ENCODE measurements around the gene LKAAEAR1. TPM values are rescaled to one million over a fixed set of nuclear protein-coding genes. Genes with fewer than 3 reads are reported as not detected.

Gene LKAAEAR1
- total and polyA plus RNA-seq, 2 of the 4 experiments (the other 2 are of a cell fraction) = 0.21 TPM; not detected in 1

DNA sequence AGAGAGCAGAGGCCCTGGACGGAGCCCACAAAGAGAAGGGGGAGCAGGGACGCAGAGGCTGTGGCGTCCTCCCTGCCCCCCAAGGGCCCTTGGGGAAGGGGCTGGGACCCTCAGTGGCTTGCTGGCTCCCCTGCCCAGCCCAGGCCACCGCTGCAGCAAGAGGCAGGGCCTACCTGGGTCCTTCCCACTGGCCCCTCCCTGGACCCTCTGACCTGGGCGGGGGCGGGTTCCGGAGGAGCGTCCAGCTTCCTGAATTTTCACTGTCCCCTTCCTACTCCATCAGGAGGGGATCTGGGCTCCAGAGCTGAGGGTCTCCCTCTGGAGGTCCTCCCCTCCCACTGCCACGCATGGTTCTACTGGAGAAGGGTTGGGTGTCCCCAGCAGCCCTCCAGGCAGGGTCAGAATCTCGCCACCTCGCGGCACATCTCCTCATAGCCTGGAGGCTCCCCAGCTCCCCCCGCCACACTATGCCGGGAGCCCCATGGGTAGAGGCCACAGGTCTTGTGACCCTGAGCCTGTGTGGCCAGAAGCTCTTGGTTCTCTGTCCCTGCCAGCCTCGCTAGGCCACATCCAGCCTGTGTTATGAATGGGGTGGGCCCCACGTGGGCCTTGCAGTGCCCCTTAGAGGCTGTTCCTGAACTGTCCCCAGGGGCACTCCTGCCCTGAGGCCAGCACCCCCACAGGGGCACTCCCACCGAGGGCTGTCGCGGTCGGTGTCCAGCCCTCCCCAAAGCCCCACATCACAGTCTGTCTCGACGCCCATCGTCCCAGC lies 33.8 kb downstream of the LKAAEAR1 start:
- H3K23ac ChIP-seq (ENCODE audit: low read depth, low read length) = no peak overlapping the region
- no peak overlapping the region for H2AK5ac ChIP-seq (ENCODE audit: low read depth, low read length)
- no peak overlapping the region for H3K4ac ChIP-seq (ENCODE audit: low read depth, low read length)
- no peaks in the 10 kb centered on the region; the same call in 1 of the 2 replicates for H4K20me1 ChIP-seq (ENCODE audit: insufficient read depth, low read length)
- no peak overlapping the region for H3K27ac ChIP-seq (ENCODE audit: insufficient read depth, low read length)
- no CpG with 5 or more reads among the region's 23 CpGs for WGBS, 2 experiments (ENCODE audit: extremely low coverage in 2 of 2, insufficient read length in 1 of 2)
- peaks cover 61% of the 10 kb centered on the region for H3K27me3 ChIP-seq (ENCODE audit: control insufficient read depth, insufficient read depth, low read length)
- H3K79me1 ChIP-seq (ENCODE audit: low read depth in 1 of 2, low read length in 2 of 2) = no peaks in the 10 kb centered on the region
- no peak for TF ChIP-seq SMC3 (IDR thresholded peaks at IDR 0.05; ENCODE audit: low read depth, low read length)
- TF ChIP-seq, protein P1, sequence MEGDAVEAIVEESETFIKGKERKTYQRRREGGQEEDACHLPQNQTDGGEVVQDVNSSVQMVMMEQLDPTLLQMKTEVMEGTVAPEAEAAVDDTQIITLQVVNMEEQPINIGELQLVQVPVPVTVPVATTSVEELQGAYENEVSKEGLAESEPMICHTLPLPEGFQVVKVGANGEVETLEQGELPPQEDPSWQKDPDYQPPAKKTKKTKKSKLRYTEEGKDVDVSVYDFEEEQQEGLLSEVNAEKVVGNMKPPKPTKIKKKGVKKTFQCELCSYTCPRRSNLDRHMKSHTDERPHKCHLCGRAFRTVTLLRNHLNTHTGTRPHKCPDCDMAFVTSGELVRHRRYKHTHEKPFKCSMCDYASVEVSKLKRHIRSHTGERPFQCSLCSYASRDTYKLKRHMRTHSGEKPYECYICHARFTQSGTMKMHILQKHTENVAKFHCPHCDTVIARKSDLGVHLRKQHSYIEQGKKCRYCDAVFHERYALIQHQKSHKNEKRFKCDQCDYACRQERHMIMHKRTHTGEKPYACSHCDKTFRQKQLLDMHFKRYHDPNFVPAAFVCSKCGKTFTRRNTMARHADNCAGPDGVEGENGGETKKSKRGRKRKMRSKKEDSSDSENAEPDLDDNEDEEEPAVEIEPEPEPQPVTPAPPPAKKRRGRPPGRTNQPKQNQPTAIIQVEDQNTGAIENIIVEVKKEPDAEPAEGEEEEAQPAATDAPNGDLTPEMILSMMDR (conservative IDR thresholded peaks at IDR 0.05; ENCODE audit: low read depth, low read length) = no peak
- TF ChIP-seq NFE2L2 (IDR thresholded peaks at IDR 0.05; ENCODE audit: low read depth, low read length) = no peak
- TF ChIP-seq CEBPB (IDR thresholded peaks at IDR 0.05; ENCODE audit: low read depth, low read length) = no peak
- no peak overlapping the region for H2AFZ ChIP-seq (replicated peaks; ENCODE audit: low read length, poor library complexity)
- H4K91ac ChIP-seq (ENCODE audit: insufficient read depth, low read depth, low read length) = no peak overlapping the region
- H3K4me2 ChIP-seq (ENCODE audit: low read depth, low read length) = no peak overlapping the region
- H2AK9ac ChIP-seq (replicated peaks; ENCODE audit: low read depth, low read length, poor library complexity) = peak overlapping the region; percentile 42
- no peak overlapping the region for H3K56ac ChIP-seq (ENCODE audit: extremely low read depth, insufficient read depth, low read length)
- ATAC-seq (ENCODE audit: low read depth) (no peak), DNase-seq (no peak)
- no peak overlapping the region for H3K4me3 ChIP-seq (ENCODE audit: insufficient read depth, low read depth, low read length)
- H3K4me1 ChIP-seq (ENCODE audit: control insufficient read depth, insufficient read depth, low read length) = no peaks in the 10 kb centered on the region; the same call in 1 of the 2 replicates
- no peak overlapping the region for H2BK5ac ChIP-seq (ENCODE audit: low read depth, low read length, poor library complexity, severe bottlenecking)
- in situ Hi-C loops (cut with MboI; ENCODE audit: low sequenced_read_pairs) (no loop called here), intact Hi-C loops (cut with micrococcal nuclease) (no loop called here), dilution Hi-C loops (cut with HindIII; ENCODE audit: low sequenced_read_pairs, unreplicated experiment) (no loop called here)
- no peak overlapping the region for H4K8ac ChIP-seq (ENCODE audit: low read depth in 2 of 2, low read length in 2 of 2)
- no peak overlapping the region for H2BK120ac ChIP-seq (ENCODE audit: low read depth, low read length)
- H4K5ac ChIP-seq (ENCODE audit: low read depth, low read length) = no peak overlapping the region
- H2BK20ac ChIP-seq (ENCODE audit: low read depth, low read length) = no peak overlapping the region
- H3K36me3 ChIP-seq (ENCODE audit: control insufficient read depth, insufficient read depth, low read length) = no peaks in the 10 kb centered on the region
- no peaks in the 10 kb centered on the region for H3K9me1 ChIP-seq (ENCODE audit: insufficient read depth, low read length)
- no peak overlapping the region for H3K9ac ChIP-seq (ENCODE audit: low read depth, low read length)
- H3K14ac ChIP-seq (replicated peaks; ENCODE audit: low read depth, low read length) = no peak overlapping the region
- BruUV-seq (replicated peaks) = no TSS peak
- ChIA-PET POLR2A (ENCODE audit: unreplicated experiment) (no interaction called here), CTCF (no interaction called here)
- H3K9me3 ChIP-seq (ENCODE audit: control insufficient read depth, insufficient read depth, low read length) = no peaks in the 10 kb centered on the region
- no peak overlapping the region for H3K18ac ChIP-seq (ENCODE audit: low read depth, low read length)
- no peak overlapping the region for H2BK15ac ChIP-seq (ENCODE audit: low read depth, low read length)
